Fibroblast of gingiva (primary cell): Measurements from ENCODE around the gene CCDC32.

Source experiments
- DNase-seq: peaks from one replicate; pipeline ENCODE4 v3.0.0-alpha.2; 2011; ENCODE audit warnings: low read depth

Gene CCDC32

DNA sequence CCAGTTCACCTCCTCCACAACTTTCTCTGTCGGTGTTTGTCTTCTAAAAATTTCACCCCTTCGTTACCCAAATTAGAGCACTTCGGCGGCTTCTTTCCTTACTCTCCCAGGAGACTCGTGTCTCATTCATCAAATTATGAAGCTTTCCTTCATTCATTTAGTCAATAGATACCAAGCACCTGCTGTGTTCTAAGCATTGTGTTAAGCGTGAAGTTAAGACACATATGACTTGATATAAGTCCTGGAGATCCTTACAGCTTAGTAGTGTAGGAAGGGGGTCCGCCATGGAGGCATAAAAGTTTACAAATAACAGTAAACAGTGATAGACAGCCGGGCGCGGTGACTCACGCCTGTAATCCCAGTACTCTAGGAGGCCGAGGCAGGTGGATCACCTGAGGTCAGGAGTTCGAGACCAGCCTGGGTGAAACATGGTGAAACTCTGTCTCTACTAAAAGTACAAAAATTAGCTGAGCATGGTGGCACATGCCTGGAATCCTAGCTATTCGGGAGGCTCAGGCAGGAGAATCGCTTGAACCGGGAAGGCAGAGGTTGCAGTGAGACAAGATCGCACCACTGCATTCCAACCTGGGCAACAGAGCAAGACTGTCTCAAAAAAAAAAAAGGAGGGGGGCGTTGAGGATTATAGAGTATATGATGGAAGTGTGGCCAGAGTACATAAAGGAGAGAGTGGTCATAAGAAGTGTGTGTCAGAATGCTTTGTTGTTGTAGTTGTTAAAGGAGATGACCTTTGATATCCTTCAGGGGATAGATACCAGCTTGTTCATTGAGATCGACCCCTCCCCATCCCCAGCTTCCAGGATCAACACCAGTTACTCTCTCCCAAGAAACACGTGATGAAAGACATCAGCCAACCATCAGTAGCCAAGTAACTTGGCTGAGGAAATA, 744 bp upstream of the CCDC32 start:
- DNase-seq: no peak

DNA sequence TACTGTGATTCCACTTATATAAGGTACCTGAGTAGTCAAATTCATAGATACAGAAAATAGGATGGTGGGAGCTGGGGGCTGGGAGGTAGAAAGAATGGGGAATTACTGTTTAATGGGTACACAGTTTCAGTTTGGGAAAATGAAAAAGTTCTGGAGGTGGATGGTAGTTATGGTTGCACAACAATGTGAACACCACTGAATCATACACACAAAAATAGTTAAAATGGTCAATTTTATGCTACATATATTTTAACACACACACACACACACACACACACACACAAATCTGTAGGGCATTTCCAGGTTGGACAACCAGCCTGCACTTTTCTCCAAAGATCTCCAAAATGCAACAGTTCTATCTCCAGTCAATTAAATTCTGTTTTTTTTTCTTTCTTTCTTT, 1.4 kb downstream of the CCDC32 start:
- DNase-seq: no peak

DNA sequence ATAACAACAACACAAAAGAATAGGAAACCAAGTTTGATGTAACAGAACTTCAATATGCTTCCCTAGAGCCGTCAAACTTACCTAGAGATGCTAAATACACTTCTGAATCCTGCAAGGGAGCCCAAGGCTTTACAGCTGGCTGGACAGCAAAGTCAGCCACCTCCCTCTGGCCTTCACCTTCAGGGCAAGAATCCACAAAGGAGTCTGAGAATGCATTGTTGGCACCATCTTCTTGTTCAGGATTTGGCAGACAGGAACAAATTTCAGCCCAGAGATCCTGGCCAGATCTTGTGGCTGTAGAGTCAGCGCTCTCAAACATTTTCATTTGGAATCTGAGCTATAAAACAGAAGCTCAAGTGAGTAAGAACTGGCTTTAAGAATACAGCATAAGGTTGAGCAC, 2.2 kb downstream of the CCDC32 start:
- DNase-seq: no peak

DNA sequence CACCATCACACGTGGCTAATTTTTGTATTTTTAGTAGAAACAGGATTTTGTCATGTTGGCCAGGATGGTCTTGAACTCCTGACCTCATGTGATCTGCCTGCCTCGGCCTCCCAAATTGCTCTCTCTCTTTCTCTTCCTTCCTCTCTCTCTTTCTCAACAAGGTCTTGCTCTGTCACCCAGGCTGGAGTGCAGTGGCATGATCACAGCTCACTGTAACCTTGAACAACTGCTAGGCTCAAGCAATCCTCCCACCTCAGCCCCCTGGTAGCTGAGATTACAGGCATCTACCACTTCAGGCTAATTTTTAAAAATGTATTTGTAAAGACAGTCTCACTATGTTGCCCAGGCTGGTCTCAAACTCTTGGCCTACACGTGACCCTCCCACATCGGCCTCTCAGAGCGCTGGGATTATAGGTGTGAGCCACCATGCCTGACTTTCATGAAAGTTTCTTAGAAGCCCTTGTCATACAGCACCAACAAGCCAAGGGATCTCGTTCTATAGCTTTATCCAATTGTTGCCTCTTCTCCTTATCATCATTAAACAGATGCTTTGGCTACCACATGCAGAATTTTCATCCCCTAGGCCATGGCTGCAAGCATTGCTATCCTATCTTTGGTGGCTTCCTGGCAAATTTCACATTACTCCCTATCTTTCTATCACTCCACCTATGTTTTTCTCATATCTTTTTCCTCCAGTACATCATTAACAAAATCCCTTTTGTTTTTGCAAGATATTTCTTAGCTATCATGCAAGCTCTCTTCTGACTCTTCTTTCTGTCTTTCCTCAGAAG, 5.7 kb downstream of the CCDC32 start:
- DNase-seq: no peak

DNA sequence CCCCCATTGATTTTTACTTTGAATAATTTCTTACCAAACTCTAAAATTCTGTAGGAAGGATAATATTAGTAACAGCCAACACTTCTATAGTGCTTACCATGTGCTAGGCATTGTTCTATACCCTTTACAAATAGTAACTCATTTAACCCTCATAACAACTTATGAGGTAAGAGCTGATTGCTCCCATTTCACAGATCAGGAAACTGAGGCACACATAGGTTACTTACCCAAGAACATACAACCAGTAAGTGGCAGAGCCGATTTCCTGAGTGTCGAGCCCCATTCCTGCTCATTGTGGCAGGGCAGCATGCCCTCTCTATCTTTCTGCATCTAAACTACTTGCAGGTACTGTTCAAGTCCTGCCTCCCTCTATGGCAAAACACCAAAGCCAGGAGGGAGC, 9.0 kb downstream of the CCDC32 start:
- no peak for DNase-seq

DNA sequence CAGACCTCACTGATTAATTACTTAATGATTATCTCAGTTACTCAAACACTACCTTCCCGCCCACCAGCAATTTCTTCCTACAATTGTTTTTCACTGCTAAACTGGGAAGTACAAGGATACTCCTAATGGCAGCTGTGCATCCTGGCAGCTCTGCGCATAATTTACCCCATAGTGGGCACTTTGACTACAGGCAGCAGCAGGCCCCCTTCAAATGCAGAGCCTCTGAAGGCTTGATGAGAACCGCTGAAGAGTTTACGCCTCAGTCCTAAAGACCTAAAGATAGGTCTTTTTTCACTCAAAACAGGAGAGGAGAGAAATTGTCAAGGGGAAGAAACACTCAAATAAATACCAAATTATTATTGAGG, 10.7 kb downstream of the CCDC32 start:
- no peak for DNase-seq

DNA sequence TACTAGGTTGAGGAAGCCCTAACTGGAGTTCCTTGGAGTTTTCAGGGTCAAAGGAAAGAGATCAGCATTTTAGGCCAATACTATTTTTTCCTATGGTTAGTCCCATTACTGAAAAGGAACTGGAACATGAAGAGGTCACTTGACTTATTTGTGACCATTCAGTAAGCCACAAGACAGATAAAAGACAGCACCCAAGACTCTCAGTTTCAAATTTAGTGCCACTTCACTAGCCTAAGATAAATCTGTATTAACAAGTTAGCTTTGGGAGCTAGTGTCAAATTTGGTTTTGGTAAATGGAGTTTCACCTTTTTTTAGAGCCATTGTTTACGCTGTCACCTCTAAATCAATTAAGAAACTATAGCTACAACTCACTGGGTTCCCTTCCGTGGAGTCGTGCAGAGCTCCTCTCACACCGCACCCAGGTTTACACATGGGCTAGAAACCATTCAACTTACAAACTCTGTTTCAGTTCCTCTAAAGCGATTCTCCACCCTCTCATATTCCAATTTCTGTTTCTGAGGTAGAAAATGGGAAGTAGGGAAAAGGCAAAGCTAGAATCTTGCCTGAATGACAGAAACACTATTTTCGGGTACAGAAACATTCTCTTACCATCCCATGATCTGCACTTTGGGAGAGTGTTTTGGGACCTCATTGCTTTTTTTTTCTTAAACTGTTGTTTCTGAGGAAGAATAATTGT, 14.4 kb downstream of the CCDC32 start:
- no peak for DNase-seq

DNA sequence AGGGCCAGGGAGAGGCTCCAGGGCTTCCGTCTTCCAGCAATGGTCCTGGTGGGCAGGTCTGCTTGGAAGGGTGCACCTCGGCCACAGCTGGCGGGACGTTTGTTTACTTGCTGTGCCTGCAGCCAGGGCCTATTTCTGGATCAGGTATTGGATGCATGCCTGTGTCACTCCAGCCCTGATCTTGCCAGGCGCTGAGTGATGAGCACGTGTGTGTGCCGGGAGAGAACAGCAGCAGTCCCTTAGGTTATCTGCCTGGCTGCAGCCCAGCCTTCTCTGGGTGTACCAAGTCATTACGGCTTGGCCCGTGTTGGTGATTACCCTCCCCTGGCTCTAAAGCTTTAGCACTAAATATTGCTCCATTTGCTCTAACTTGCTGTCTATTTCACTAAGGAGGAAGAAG, 14.9 kb downstream of the CCDC32 start:
- no peak for DNase-seq

DNA sequence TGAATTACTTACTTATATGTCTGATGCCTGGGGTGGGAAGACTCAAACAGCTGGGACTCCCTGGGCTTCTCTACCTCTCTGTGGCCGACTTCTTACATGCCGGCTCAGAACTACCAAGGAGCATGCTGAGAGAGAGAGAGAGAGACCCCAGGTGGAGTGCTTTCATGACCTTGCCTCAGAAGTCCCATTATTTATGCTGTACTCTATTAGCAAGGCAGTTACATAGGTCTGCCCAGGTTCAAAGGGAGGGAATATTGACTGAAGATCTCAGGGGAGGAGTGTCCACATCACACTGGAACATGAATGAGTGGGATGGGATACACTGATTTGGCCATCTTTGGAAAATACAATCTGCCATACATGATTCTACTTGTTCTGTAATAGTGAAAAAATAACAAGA, 16.2 kb downstream of the CCDC32 start:
- DNase-seq: no peak

DNA sequence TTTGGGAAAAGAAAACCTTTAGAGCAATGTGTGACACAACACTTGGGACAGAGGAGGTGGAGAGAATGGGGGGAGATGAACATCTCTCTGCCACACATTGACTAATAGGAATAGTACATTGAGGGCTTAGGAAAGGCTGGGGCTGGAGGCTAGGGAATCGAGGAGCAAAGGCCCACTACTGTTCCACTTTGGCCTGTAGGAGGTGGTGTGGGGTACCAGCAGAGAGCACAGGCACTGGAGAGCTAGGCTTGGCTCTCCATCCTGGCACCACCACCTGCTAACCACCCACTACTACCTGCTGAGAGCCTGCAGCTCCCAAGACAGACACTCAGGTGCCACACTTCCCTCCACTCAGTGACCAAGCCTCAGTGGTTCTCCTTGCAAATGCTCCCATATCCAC, 19.4 kb downstream of the CCDC32 start:
- DNase-seq: no peak

DNA sequence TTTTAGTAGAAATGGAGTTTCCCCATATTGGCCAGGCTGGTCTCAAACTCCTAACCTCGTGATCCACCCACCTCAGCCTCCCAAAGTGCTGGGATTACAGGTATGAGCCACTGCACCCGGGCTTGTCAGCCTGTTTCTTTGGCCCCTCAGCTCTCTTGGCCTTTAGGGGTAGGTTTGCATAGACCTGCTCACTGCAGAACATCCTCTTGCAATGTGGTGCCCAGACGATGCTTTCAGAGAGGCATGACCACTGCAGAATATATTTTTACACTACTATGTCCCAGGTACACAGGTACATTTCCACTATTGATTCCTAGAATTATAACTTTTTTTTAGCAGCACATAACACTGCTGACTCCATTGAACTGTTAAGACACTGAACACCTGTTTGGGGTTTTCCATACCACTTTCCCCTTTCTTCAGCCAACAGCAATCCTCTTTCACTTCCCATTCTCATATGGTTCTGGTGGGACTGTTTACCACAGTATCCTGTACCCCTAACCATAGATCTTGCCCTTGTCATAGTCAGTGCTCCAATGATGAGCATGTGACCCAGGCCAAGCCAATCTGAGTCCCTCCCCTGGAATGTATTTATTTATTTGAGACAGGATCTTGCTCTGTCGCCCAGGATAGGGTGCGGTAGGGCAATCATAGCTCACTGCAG, 21.1 kb downstream of the CCDC32 start:
- no peak for DNase-seq

DNA sequence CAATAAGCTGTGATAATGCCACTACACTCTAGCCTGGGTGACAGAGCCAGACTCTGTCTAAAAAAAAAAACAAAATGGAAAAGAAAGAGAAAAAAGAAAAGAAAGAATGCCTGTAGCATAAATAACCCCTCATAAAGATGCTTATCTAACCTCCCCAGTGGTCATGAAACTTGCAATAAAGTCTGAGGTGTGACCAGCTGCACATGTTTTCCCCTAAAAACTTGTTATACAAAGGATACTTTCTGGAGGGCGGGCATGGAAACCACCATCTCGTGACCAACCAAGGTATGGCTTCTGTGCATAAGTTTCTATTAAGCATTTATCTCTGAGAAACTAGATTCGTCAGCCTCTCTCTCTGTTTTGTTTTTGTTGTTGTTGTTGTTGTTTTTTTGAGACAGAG, 21.8 kb downstream of the CCDC32 start:
- DNase-seq: no peak

DNA sequence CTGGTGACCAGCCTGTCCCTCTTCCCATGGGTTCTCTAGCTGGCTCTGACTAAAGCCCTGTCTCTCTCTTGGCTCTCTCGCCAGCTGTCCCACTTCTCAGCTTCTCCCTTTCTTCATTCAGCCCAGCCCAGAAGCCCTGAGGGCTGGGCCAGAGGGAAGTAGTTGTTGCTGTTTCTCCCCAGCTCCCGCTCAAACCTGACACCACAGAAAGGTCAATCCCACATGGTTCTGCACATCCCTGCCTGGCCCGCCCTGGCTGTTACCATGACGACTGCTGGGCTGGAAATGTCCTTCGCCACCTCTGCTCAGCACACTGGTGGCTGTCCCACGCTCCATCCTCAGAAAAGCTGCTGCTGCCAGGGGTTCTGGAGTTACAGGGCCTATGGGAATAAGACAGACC, 25.9 kb downstream of the CCDC32 start:
- no peak for DNase-seq

DNA sequence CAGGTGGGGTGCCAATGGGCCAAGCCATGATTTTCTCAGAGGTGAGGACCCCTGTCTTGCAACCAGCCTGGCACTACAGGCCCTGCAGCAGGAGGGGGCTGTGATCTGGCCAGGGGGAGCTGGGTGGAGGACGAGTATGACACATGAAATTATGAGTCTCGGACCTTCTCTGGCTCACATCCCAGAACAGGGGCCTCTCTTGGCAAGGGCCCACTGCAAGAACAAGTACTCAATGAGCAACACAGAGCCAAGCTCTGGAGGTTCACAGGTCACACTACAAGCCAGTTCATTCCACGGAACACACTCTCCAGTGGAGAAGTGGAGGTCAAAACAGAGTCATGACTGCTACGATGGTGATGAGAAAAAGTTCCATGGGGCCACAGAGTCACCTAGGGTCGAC, 28.3 kb downstream of the CCDC32 start:
- no peak for DNase-seq

DNA sequence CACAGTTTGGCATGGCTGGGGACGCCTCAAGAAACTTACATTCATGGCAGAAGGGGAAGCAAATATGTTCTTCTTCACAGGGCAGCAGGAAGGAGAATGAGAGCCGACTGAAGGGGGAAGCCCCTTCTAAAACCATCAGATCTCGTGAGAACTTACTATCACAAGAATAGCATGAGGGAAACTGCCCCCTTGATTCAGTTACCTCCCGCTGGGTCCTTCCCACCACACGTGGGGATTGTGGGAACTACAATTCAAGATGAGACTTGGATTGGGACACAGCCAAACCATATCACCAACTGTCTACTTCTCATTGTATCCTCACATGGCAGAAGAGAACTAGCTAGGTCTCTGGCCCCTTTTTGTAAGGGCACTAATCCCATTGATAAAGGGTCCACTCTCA, 30.5 kb downstream of the CCDC32 start:
- no peak for DNase-seq

DNA sequence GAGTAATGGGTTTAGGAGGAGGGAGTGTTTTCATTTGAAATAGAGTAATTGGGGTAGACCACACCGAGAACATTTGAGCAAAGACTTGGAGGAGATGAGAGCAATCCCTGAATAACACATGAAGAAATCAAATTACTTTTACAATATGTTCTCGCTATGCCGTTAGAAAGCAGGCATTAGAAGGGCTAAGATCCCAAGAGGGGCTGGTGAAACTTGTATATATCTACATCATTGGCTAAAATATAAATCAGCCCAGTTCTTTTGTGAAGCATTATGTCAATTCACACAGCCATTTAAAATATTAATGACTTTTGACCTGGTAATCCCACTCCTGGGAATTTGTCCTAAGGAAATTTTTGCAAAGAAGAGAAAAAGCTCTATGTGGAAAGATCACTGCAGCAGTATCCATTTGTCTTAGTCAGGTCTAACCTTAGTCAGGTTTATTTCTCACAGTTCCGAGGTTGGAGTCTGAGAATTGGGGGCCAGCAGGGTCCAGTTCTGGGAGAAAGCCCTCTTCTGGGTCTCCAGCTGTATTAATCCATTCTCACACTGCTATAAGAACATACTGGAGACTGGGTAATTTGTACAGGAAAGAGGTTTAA, 31.0 kb downstream of the CCDC32 start:
- DNase-seq: no peak

DNA sequence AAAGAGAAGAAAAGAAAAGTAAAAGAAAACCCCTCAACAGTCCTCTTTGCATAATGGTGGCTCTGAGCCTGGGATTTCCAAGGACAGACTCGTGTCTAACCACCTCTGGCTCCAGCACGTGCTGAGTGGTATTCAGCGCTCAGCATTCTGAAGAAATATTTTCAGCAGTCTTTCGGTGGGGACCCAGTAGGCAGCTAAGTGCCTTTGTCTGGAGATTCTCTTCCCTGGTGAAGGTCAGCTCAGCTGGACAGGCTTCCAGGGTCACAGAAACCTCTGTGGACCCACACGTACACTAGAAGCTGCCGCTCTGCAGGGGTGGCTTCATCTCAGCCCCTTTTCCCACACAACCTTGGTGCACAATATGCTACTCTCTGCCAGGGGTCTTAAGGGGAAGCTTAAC, 36.0 kb downstream of the CCDC32 start:
- DNase-seq: no peak

DNA sequence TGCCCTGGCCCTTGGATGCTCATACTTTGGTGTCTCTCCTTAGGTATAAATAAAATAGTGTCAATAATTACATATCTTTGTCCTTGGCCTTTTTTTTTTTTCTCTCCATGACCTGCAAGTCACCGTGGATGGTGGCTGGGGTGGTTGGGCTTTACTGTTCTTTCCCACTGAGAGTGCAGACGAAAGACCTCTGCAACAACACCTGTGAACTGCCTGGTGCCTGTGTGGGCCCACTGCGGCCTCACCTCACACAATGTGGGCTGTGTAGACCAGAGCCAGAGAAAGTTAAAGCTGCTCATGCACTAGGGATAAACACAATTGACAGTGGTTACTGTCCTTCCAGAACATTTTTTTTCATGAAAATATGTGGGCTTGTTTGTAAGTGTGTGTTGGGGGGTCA, 39.0 kb downstream of the CCDC32 start:
- no peak for DNase-seq

DNA sequence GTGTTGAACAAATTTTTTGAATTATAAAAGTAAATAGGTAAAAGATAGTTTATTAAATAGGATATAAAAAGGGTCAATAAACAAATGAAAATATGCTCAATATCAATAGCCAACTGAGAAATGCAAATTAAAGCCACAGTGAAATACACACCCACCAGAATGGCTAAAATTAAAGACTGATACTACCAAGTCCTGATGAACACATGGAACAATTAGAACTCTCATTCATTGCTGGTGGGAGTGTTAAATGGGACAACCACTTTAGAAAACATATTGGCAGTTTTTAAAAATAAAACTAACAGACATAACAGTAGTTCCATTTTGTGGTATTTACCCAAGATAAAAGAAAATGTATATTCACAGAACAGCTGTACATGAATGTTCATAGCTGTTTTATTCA, 41.2 kb downstream of the CCDC32 start:
- no peak for DNase-seq

DNA sequence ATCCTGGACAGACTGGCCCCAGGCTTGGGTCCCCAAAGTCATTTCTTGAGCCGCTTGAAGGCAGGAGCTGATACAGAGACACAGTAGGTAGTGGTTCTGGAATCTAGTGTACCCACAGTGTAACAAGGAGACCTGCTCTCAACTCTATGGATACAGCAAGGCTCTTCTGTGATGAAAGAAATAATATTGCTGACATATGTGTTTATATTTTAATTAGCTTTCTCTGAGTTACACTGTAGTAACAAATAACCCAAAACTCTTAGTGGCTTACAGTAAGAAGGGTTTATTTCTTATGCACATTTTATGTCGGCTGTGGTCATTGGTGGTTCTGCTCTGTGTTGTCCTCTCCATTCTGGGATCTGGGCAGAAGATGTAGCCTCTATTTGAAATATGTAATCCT, 48.5 kb downstream of the CCDC32 start:
- DNase-seq: no peak

DNA sequence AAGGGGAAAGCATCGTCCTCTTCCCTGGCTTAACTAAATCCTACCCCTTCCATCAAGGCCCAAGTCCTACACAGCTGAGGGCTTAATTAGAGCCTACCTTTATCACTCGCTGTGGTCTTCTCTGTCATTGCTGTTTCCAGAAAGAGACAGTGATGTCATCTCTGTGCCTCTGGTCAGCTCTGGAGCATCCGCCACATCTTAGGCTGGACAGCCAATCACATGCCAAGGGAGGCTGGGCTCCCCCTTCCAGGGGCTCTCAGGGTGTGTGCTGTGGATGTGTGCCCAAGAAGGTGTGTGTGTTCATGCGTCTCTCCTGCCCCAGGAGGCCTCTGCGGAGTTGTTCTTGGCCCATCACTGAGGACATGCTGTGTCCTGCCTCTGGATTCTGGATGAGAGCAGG, 51.2 kb downstream of the CCDC32 start:
- DNase-seq: no peak

DNA sequence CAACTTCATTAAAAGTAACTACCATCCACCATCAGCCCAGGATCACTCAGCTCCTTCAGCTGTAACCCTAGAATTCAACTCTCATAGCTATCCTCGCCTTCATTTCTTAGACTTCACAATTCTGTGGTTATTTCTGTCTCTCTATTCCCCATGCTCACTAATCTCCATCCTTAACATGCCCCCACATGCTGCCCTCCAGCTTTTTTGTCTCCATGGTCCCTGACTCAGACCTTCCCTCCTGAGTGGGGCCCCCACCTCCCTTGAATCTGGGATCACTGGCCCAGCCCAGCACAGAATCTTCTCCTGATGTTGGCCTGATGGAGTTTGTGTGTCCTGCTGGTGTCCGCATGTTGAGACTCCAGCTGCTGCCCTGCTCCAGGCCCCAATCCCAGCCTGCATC, 52.4 kb downstream of the CCDC32 start:
- DNase-seq: no peak
